GM19351 (cell line): ENCODE results near the gene TCP1.
"Not testable (repeated sequence)": the region's sequence is repeated elsewhere in the genome, so short reads cannot be mapped to it uniquely, and the experiment has no call there.

Experiments
- ATAC-seq: cut with Tn5 transposase; IDR thresholded peaks from one replicate; pipeline ENCODE4 v1.9.1; 2021; ENCODE audit warnings: mild to moderate bottlenecking, moderate library complexity; ENCODE audit not compliant: unreplicated experiment

Gene TCP1

DNA sequence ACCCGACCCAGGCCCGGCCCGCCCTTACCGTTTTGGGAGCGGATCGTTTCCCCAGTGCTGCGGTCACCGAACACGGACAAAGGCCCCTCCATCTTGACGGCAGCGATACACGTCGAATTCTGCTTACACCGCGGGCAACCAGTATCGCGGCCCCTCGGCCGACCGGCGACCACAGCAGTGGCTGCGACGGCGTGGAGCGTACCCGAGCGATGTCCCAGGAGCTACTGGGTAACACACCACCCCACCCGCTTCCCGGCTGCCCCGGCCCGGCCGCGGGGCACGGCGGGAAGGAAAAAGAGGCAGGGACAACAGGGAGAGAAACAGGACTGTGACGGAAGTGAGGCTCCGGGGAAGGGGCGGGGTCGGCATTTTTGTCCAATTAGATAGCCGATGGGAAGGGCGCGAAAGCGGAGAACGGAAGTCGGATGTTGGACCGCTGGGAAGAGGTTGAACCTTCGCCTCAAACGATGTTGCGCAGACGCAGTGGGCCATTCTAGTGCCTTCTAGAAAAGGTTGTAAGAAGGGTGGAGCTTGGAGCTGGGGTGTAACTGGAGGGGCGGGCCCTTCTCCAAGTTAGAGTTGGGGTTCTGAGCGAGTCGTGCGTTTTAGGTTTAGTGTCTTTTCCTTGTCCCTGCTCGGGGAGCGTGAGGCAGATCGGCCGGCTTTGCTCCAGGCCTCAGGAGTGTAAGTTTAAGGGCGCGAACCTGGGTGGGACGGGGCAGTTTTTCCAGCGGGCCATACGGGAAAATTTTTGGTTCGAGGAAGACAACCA, at the start of gene TCP1:
Gene TCP1 (minus strand): TSS at position 226 of the 772 bp plus-strand sequence. CDS start 134 bp downstream, at position 92.
- peak; percentile 67 for ATAC-seq

DNA sequence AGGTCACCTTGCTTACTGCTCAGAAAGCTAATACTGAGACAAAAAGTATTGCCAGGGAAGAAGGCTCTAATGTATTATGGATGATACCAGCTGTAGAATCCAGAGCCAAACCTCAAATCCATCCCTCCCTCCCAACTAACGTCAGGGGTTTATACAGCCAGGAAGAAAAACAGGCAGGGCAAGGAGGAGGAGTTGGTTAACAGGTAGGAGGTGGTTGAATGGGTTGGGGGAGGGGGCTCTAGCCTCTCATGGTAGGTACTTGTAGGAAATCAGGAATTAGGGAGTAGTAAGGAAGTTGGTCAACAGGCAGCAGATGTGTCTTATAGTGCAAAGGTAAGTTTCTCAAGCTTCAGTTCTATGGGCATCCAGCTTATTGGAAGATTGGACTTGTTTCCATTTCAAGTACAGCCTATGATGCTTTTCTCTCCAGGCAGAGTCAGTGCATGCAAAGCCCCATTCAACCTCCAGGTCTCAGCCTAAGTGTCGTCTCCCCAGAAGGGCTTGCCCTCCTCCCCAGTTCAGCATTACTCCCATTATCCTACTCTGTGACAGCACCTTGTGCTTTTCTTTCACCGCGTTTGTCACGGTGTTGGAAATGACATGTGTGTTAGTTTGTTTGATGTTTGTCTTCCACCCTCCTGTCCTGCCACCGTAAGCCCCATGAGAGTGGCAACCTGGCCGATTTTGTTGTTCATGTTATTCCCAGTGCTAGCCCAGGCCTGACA, 48.8 kb upstream of the TCP1 start:
- ATAC-seq, result no peak

DNA sequence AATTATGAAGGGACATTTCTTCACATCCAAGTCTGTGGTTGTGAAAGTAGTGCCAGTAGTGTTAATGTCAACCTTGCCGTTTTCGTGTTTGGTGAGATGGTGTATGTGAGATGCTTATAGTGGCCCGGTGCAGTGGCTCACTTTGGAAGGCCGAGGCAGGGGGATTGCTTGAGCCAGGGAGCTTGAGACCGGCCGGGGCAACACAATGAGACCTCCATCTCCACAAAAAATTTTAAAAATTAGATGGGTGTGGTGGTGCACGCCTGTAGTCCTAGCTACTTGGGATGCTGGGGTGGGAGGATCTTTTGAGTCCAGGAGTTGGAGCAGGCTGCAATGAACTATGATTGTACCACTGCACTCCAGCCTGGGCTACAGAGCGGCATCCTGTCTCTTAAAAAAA, 48.1 kb upstream of the TCP1 start:
- no peak for ATAC-seq

DNA sequence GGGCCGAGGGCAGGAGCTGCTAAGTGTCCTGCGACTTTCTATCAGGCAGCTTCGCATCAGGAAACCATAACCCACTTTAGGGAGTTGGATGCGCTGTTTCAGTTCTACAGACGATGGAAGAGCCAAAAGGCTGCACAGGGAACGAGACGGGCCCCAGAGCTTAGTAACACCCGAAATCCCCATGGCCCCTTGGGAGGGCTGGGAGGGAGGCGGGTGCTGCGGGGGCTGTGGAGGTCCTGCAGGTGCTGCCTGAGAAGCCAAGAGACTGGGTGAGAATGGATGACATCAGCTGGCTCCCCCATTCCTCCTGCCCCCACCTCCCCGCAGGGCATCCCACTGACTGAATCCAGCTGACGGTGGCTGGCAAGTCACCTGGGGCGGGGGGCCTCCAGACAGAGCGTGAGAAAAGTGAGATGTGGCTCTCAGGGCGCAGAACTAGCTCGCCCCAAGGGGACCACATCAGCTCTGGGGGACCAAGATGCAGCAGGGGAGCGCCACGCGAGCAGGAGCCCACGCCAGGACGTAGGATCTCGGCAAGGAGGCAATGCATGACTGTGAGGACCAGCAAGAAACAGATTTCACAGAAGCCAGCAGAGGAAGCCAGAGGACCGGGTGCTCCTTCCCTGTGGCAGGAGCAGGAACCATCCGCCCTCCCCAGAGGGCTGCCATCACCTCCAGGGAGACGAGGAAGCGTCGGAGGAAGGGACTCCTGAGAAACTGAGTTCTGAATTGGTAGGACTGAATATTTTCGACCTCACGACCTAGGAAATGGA, 47.5 kb upstream of the TCP1 start:
- ATAC-seq, result no peak

DNA sequence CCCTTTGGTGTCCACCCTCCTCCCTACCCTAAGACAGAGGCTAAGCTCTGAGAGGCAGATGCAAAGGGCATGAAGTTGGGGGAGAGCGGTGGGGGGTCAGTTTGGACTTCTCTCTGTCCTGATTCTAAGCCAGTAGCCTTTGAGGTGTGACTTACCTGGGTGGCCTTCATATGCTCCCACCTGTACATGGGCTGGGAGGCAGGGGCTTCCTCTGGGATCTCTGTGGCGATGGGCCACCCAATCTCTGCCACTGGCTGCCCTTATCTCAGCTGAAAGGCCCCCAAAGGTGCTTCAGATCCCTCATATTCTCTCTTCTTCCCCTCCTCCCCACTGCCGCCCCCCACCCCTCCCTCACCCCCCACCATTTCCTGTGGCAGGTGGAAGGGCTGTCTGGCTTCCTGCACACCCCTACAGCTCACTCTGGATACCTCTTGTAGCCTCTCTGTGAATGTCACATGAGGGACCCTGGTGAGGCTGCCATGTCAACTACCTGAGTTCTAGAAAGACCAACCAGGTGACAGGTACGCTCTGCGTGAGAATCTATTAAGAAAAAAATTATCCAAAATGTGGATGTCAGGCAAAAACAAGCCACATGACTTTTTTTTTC, 44.7 kb upstream of the TCP1 start:
- ATAC-seq, result no peak

DNA sequence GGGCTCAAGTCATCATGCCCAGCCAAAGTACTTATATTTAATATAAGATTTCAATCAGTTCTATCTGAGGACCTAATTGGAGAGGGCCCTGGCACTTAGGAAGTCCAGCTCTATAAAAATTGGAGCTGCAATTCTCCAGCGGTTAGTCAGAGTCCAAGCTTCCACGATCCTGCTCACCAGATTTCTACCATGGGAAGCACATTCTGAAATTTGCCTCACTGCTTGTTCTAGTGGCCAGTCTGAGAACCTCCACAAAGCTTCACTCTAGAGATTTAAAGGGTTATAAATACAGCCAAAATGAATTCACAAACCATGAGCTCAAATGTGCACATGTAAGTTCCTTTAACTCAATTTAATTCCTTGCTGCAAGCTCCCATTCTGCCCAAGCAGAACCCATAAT, 44.2 kb upstream of the TCP1 start:
- no peak for ATAC-seq

DNA sequence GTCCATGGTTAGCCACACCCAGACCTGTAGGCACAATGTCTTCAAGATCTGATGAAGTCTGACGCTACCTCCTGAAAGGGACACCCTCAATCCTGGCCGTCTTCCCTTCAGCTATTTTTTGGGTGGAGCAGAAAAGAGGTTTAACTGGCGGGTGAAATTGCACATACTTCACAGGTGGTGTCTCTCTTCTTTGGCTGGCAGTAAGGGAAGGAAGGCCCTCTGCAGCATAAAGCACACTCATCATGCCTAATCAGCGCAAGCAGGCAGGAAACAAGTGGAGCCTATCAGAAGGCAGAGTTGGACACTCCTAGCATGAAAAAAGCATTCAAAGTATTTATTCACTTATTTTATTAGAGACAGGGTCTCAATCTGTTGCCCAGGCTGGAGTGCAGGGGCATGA, 43.5 kb upstream of the TCP1 start:
- ATAC-seq, result no peak

DNA sequence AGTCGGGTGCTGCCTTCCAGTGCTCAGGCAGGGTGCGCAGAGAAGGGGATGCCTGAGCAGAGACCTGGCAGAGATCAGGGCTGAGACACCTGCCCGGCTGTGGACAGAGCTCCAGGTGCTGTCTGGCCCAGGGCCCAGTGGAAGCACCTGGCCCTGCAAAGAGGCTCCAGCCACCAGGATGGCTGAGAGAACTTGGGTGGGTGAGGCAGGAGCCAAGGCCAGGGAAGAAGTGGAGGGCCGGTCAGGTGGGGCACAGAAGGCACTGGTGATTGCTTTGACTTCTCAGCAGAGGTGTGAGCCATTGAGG, 41.9 kb upstream of the TCP1 start:
- no peak for ATAC-seq

DNA sequence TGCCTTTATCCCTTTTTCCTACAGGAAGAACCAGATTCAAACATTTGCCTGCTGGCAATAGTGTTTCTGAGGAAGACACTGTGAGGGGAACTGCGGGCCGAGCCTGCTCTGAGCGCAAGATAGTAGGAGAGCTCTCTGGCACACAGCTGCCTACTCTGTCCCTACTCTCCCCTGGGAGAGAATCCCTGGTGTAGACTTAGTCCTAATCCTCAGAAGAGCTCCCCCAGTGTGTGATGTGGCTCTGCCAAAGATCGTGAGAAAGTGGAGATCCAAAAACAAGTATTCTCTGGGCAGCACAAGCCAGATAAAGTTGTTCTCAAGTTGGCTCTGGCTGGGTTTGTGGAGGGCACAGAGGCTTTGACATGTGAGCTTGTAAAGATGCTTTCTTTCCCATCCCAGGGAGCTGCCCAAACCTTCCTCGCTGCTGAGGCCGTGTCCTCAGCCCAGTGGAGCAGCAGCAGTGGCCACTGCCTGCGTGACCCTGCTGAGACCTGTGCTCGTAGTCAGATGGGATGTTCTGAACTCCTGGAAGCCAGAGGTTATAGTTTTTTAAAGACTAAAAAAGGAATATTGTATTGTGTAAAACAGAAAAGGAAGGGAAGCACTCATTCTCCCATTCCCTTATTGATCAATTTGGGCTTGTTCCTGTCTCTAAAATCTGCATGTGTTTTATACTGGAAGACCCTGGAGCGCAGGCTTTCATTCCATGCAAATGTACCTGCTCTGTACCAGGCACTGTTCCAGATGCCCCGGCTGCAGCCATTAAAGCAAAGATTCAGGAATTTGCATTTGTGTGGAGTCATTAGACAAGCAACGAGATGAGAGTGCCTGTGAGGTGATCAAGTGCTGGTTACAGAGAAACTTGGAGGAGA, 41.3 kb upstream of the TCP1 start:
- no peak for ATAC-seq

DNA sequence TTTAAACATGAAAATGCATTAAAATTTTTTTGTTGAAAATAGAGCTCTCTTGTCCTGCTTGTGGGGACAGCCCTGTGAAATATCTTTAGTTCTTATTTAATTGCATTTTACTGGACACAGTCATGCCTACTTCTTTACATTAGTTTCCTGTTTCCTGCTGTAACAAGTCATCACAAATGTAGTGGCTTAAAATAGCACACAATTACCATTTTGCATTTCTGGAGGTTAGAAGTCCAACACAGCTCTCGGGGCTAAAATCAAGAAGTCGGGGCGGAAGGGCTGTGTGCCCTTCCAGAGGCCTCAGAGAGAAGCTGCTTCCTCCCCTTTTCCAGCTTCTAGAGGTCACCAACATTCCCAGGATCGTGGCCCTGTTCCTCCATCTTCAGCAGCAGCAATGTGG, 40.1 kb upstream of the TCP1 start:
- peak; percentile 69 for ATAC-seq

DNA sequence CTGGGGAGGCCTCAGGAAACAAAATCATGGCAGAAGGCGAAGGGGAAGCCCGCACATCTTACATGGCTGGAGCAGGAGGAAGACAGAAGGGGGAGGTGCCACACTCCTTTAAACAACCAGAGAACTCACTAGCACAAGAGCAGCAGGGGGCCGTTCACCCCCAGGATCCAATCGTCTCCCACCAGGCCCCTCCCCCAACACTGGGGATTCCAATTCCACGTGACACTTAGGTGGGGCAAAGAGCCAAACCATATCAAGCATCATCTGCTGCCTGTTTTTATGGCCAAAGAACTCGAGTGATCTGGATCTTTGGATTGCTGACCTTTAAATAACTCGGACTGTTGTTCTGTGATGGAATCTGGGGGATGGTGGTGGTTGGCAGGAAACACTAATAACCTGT, 38.7 kb upstream of the TCP1 start:
- no peak for ATAC-seq

DNA sequence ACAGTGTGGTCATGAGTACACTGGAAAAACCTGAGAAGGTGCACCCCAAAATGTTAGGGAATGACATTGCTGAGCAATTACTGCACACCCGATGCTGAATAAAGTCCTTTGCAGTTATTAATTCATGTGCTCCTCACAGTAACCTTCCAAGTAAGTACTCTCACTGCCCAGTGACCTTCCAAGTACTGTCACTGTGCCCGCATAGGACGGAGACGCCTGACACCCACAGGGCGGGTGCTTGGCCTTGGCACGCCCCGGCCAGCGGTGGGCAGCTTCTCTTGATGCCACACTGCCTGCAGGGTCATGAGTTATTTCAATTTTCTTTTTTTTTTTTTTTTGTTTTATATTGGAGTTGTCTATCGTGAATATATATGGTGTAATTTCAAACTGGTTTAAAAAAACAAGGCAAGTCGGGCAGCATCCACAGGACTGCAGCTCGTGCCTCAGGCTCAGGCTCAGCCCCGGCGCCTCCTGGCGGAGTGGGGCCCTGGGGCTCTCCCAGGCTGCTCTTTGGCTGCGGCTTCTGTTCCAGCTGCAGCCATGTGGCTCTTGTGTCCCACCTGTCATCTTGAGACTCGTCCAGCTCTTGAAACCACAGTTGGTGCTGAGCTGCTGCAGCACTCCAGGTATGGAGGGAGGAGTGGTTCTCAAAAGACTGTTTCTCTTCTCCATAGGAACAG, 37.7 kb upstream of the TCP1 start:
- ATAC-seq, result no peak

DNA sequence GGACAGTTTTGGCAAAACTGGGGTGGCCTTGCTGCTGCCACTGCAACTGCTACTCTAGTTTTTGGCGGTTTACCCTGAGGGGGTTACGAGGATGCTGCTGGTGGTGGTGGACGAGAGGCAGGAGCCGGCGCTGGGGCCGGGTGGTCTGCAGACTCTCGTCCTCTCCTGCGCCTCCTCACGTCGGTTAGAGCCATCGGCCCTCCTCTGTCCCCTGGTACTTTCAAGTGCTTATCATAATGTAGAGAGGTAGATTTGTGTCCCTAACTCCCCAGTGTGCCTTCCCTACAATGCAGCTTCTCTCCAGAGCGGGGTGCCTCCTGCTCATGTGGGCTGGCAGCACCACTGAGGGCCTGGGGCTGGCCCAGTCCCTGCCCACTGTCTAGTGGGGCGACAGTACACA, 36.6 kb upstream of the TCP1 start:
- no peak for ATAC-seq

DNA sequence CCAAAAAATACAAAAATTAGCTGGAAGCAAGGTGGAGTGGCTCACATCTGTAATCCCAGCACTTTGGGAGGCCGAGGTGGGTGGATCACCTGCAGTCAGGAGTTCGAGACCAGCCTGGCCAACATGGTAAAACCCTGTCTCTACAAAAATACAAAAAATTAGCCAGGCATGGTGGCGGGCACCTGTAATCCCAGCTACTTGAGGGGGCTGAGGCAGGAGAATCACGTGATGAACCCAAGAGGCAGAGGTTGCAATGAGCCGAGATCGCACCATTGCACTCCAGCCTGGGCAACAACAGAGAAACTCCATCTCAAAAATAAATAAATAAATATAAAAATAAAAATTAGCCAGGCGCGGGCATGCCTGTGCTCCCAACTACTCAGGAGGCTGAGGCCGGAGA, 35.3 kb upstream of the TCP1 start:
- not testable (repeated sequence) for ATAC-seq

DNA sequence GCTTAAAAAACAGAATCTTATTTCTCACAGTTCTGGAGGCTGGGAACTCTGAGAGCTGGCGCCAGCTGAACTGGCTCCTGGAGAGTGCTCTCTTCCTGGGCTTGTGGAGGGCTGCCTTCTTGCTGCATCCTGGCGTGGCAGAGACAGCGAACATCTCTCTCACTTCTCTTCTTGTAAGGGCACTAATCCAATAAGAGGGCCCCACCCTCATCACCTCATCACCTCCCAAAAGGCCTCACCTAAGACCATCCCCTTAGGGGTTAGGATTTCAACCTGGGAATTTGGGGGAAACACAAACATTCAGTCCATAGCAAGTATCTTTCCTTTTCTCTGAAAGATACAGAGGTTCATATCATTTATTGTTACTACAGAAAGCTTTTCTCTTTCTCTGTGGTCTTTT, 34.6 kb upstream of the TCP1 start:
- no peak for ATAC-seq

DNA sequence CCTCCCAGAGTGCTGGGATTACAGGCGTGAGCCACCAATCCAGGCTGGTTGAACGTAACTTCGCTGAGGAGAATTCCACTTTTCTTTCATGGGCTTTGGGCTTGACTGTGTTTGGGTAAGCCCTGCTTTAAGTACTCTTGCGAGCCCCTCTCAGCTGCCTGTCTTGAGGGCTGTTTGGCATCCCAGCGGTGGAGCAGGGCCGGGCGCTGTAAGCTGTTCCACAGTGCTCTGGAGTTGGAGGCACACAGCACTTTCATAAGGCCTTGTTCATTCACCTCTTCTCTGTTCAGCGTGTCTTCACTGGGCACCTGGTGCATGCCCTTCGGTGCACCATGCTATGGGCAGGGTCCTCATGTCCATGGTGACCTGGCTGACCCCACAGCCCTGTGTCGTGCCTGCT, 32.3 kb upstream of the TCP1 start:
- no peak for ATAC-seq

DNA sequence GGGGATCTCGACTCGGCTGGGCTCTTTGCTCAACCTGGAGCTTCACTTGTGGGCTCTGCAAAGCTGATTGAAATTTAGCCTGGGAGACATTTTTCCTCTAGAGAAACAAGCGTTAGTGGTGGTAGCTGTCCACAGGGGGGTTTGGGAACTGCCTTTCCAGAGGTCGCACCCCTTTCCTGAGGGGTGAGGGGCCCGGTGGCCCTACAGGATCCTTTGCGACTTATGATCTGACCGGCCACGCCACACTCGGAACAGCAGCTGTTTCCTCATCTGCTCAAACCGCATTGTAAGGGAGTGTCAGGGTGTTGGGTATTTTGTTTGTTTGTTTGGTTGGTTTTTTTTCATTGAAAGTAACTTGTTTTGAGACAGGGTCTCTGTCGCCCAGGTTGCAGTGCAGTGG, 31.7 kb upstream of the TCP1 start:
- ATAC-seq, result no peak

DNA sequence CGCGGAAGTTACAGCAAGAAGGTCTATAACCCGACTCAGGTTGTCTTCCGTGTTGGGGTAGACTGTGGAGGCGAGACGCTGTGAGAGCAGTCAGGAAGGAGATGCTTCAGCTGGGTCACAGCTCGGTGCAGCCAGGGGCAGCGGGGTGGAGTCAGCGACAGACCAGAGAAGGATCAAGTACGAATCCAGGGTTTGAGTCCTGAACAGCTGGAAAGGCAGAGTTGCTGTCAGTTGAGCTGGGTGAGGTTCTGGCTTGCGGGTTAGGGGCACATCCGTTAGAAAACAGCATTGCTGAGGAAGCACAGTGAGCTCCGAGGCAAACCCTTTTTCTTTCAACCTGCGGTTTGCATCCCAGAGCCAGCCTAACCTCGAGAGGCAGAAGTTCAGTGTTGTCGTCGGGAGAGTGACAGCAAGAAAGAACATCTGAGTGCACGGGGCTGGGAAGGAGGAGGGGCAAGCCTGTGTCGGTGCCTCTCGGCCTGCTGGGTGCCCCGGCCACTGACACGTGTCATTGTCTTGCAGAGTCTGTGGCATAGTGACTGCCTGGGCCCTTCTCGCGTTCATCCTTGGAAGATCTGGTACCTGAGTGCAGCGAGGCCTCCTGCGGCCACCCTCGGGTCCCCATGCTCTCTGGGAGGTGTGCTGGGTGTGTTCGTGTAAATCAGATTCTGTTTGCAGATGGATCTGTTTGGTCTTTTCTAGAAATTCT, 30.7 kb upstream of the TCP1 start:
- peak; percentile 79 for ATAC-seq

DNA sequence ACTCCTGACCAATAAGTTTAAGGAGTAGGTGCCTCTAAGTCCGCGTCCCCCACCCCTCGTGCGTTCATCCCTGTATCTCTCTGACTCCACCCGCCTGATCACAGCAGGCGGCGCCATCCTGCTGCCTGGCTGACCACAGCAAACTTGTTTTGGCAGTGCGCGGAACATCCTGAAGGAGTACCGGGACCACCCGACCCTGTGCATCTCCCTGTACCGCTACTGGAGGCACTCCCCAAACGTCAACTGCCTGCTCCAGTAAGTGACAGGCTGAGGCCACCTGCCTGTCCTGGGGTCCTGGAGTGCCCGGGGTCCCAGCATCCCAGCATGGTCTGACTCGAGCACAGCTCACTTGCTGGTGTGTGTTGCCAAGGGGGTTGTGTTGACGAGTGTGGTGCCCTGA, 29.7 kb upstream of the TCP1 start:
- ATAC-seq, result no peak
